ENCODE data around the gene CHRD. TPM values are rescaled to one million over a fixed set of nuclear protein-coding genes. Genes with fewer than 3 reads are reported as not detected.
"Not testable (repeated sequence)": the region's sequence is repeated elsewhere in the genome, so short reads cannot be mapped to it uniquely, and the experiment has no call there.

The CHRD gene
- total RNA-seq, 1 donor from 2014 or later: not detected

DNA sequence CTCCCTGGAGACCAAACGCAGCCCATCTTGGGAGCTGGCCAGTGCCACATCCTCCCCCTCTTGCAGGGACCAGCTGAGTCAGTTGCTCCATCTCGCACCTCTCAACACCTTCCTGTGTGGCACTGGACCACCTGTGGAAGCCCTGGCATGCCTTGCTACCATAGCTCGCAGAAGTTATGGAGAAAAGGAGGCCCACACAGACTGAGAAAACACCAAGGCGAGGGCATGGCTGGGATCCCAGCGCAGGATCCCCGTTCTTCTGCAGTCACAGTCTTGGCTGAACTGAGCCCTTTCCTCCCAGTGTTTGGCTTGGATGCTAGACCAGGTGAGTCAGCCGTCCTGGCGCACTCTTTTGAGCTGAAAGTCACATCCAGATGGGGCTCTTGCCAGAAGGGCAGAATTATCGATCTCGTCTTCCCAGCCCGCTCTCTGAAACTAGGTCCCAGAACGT, 46.9 kb downstream of the CHRD start:
- H3K4me3 ChIP-seq (ENCODE audit: low read depth, low read length): no peak overlapping the region
- no peak for DNase-seq (ENCODE audit: low read depth)
- TF ChIP-seq, protein P1, sequence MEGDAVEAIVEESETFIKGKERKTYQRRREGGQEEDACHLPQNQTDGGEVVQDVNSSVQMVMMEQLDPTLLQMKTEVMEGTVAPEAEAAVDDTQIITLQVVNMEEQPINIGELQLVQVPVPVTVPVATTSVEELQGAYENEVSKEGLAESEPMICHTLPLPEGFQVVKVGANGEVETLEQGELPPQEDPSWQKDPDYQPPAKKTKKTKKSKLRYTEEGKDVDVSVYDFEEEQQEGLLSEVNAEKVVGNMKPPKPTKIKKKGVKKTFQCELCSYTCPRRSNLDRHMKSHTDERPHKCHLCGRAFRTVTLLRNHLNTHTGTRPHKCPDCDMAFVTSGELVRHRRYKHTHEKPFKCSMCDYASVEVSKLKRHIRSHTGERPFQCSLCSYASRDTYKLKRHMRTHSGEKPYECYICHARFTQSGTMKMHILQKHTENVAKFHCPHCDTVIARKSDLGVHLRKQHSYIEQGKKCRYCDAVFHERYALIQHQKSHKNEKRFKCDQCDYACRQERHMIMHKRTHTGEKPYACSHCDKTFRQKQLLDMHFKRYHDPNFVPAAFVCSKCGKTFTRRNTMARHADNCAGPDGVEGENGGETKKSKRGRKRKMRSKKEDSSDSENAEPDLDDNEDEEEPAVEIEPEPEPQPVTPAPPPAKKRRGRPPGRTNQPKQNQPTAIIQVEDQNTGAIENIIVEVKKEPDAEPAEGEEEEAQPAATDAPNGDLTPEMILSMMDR (conservative IDR thresholded peaks at IDR 0.05; ENCODE audit: low read depth, low read length): no peak

DNA sequence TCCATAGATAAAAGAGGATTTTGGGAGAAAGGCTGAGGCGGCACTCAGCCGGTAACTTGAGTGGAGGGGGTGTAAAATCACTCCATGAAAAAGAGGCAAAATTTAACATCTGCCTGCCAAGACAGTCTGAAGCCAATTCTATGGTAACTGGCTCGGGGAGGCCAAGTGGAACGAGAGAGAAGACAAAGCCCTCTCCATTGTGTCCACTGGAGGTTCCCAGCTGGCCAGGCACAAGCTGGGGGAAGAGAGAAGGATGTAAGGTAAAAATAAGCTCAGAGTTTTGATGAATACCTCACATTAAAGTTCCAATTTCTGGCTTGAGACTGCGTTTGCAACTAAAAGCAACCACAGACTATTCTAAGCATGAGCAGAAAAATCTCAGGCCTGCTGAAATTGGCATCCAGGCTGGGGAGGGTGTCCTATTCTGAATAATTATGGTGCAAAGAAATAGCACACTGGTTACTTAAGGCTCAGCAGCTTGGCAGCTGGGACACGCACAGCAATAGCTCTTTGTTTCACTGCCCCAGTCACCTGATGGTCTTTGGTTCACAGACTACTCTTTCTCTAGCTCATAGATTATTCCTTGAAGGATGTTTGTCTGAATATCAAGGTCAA, 48.8 kb downstream of the CHRD start:
- TF ChIP-seq, protein P1 (conservative IDR thresholded peaks at IDR 0.05; ENCODE audit: low read depth, low read length): no peak
- DNase-seq (ENCODE audit: low read depth): no peak
- H3K4me3 ChIP-seq (ENCODE audit: low read depth, low read length): no peak overlapping the region

DNA sequence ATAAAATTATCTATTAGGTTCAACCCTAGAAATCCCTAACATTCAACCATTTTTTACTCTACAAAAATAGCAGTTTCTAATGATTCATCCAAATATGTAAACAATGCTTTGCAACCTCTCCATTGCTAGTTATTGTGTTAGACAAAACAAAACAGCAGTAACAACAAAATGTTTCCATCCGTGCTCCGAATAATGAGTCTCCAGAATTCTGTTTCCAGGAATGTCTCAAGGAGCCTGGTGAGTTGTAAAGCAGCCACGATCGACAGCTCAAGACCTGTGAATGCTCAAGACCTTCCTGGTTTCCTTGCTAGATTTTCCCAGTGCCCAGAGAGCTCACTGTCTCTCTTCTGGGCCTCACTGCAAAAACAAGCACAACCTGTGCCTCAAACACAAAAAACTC, 49.9 kb downstream of the CHRD start:
- TF ChIP-seq, protein P1 (conservative IDR thresholded peaks at IDR 0.05; ENCODE audit: low read depth, low read length): no peak
- no peak for DNase-seq (ENCODE audit: low read depth)
- H3K4me3 ChIP-seq (ENCODE audit: low read depth, low read length): no peak overlapping the region

DNA sequence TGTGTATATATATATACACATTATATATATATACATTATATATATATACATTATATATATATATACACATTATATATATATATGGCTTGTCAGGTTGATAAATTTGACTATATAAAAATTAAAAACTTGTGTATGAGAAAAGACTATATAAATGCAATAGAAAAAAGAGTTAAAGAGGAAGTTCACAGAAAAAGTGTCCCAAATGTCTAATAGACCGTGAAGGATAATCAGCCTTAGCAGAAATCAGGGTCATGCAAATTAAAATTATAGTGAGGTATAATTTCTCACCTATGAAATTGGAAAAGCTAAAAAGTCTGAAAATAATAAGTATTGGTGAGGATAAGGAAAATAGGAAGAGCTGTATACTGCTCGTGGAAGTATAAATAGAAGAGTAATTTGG, 51.1 kb downstream of the CHRD start:
- TF ChIP-seq, protein P1 (conservative IDR thresholded peaks at IDR 0.05; ENCODE audit: low read depth, low read length): no peak
- H3K4me3 ChIP-seq (ENCODE audit: low read depth, low read length): no peak overlapping the region
- DNase-seq (ENCODE audit: low read depth): no peak

DNA sequence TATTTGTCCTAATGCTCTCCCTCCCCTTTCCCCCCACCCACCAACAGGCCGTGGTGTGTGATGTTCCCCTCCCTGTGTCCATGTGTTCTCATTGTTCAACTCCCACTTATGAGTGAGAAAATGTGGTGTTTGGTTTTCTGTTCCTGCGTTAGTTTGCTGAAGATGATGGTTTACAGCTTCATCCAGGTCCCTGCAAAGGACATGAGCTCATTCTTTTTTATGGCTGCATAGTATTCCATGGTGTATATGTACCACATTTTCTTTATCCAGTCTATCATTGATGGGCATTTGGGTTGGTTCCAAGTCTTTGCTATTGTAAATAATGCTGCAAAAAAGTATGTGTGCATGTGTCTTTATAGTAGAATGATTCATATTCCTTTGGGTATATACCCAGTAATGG, 53.3 kb downstream of the CHRD start:
- DNase-seq (ENCODE audit: low read depth); H3K4me3 ChIP-seq (ENCODE audit: low read depth, low read length): not testable (repeated sequence)

DNA sequence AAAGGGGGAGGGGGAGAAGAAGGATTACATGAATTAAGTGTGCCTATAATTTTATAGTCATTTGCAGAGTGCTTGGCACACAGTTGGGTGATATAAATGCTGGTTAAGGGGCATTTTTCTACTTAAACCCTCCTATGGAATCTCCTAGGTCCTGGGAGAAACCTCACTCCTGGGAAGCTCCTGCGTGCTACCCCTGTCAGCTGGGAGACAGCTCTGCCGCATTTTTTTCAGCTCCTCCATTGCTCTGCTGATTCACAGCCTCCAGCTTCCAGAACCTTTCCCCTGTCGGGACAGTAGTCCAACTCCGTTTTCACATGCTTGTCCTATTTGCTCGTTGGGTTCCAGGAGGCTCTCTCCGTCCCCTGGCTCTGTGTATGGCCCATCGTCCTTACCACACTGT, 59.2 kb downstream of the CHRD start:
- no peak for DNase-seq (ENCODE audit: low read depth)
- TF ChIP-seq, protein P1 (conservative IDR thresholded peaks at IDR 0.05; ENCODE audit: low read depth, low read length): no peak
- no peak overlapping the region for H3K4me3 ChIP-seq (ENCODE audit: low read depth, low read length)

Other genes with a start within 250 kb of the CHRD start
- 26.3 and 39.2 TPM in 2 replicates for gene EIF2B5, start 244.7 kb upstream of the CHRD start, total RNA-seq
- 33.5 and 38.2 TPM in 2 replicates for gene DVL3, start 224.7 kb upstream of the CHRD start, total RNA-seq
- 274 and 363 TPM in 2 replicates for gene AP2M1, start 205.2 kb upstream of the CHRD start, total RNA-seq
- 35.1 and 51.1 TPM in 2 replicates for gene ABCF3, start 193.9 kb upstream of the CHRD start, total RNA-seq
- gene VWA5B2, start 150.5 kb upstream of the CHRD start, total RNA-seq: not detected in 2 replicates
- gene ALG3, start 131.1 kb upstream of the CHRD start, total RNA-seq: 59.7 and 78.1 TPM in 2 replicates
- 6.2 and 6.6 TPM in 2 replicates for gene EEF1AKMT4, start 130.4 kb upstream of the CHRD start, total RNA-seq
- gene CAMK2N2, start 118.5 kb upstream of the CHRD start, total RNA-seq: 0.22 and 0.35 TPM in 2 replicates
- not detected in 2 replicates for gene ECE2, start 104.0 kb upstream of the CHRD start, total RNA-seq
- gene PSMD2, start 80.8 kb upstream of the CHRD start, total RNA-seq: 506 and 1,067 TPM in 2 replicates
- gene EIF4G1, start 65.4 kb upstream of the CHRD start, total RNA-seq: 313 and 519 TPM in 2 replicates
- 21.3 and 22.7 TPM in 2 replicates for gene FAM131A, start 42.5 kb upstream of the CHRD start, total RNA-seq
- 4.2 and 5.2 TPM in 2 replicates for gene CLCN2, start 18.4 kb upstream of the CHRD start, total RNA-seq
- 123 and 182 TPM in 2 replicates for gene POLR2H, start 18.3 kb upstream of the CHRD start, total RNA-seq
- gene THPO, start 1.8 kb upstream of the CHRD start, total RNA-seq: not detected in 2 replicates
- 0.07 and 0.92 TPM in 2 replicates for gene EPHB3, start 181.7 kb downstream of the CHRD start, total RNA-seq

Measured in epithelial cell of proximal tubule (primary cell).